Stimulated activated naive B cell treated with anti-CD40 and anti-IgM and Interleukin-4, amounts not matched to agents 10 μg/mL and 1 μg/mL and 100 μg/mL, for 72 hours (primary cell): ENCODE results near the gene PERP.

Source experiments
- ATAC-seq, 2 donors: fragments of 150-1000 bp; cut with Tn5 transposase; replicated peaks; 2 replicates each; pipeline ENCODE4 v1.10.0; 2021; ENCODE audit warnings: moderate library complexity in 1 of 2
- DNase-seq: peaks from one replicate; pipeline ENCODE4 v3.0.0; 2021
- H3K27ac Mint-ChIP-seq: one replicate; pipeline ENCODE4 v1.8.0; 2022; ENCODE audit warnings: mild to moderate bottlenecking, mixed read lengths
- H3K27me3 Mint-ChIP-seq, 2 donors: one replicate each; pipeline ENCODE4 v1.8.0; 2022; ENCODE audit warnings: mixed read lengths in 2 of 2
- H3K36me3 Mint-ChIP-seq, 2 donors: one replicate each; pipeline ENCODE4 v1.8.0; 2022; ENCODE audit warnings: mixed read lengths in 2 of 2, mild to moderate bottlenecking in 1 of 2
- H3K4me1 Mint-ChIP-seq, 2 donors: one replicate each; pipeline ENCODE4 v1.8.0; 2022; ENCODE audit warnings: mixed read lengths in 2 of 2, mild to moderate bottlenecking in 1 of 2
- H3K4me3 Mint-ChIP-seq, 2 donors: one replicate each; pipeline ENCODE4 v1.8.0; 2022; ENCODE audit warnings: mild to moderate bottlenecking in 2 of 2, mixed read lengths in 2 of 2, moderate library complexity in 1 of 2
- H3K9me3 Mint-ChIP-seq, 2 donors: one replicate each; pipeline ENCODE4 v1.8.0; 2022; ENCODE audit warnings: mixed read lengths in 2 of 2, mild to moderate bottlenecking in 1 of 2

PERP gene

DNA sequence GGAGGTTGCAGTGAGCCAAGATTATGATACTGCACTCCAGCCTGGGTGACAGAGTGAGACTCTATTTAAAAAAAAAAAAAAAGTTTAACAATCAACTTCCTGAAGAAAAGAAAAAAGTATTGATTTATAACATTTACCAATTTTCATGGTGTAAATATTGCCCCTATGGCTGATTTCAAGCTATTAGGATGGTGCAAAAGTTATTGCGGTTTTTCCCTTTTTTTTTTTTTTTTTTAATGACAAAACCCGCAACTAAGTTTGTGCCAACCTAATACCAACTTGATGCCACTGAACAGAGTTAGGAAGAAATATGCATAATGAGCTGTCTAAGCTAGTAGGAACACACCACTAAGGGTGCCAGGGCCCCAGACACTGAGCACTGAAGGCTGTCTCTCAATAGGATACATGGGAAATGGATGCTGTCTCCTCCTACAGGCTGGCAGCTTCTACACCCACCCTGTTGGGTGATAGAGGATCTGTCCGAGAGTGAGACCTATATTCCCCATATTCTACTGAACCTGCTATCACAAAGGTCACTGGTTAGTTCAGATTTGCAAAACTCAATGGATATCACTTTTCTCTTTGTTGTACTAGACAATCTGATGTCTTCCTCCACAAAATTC, 6.5 kb upstream of the PERP start:
- no peak for ATAC-seq
- H3K9me3 Mint-ChIP-seq: no peaks in the 10 kb centered on the region

DNA sequence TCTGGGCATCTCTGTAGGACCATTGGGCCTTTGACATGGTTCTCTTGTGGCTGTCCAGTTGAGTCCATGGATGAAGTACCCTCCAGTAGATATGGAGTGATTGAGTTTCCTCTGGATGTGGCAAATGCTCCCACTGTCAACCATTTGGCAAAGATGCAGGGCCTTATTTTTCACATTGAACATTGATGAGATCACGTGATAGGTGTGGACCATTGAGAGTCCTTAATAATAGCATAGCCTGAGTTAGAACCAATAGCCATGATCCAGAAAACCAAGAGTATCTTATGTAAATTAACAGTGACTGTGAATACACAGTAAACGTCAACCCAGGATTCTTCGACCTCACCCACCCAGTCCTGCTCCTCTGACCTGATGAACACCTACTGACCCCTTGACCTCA, 3.0 kb upstream of the PERP start:
- Mint-ChIP-seq H3K4me3 (no peak overlapping the region), H3K27ac (no peak overlapping the region), H3K4me1 (peaks cover 11 to 18% of the 10 kb centered on the region in 2 donors), H3K9me3 (no peaks in the 10 kb centered on the region), H3K27me3 (peaks cover 45 to 52% of the 10 kb centered on the region in 2 donors), H3K36me3 (peaks cover 0 to 3% of the 10 kb centered on the region in 2 donors)
- no peak for ATAC-seq
- no peak for DNase-seq

More for the DNA sequence above, 6.5 kb upstream of the PERP start:
- peaks cover 23 to 35% of the 10 kb centered on the region in 2 donors for H3K27me3 Mint-ChIP-seq
- H3K27ac Mint-ChIP-seq: no peak overlapping the region
- no peak overlapping the region for H3K4me3 Mint-ChIP-seq
- DNase-seq: no peak
- no peaks in the 10 kb centered on the region for H3K36me3 Mint-ChIP-seq
- peaks cover 9% of the 10 kb centered on the region in 2 donors for H3K4me1 Mint-ChIP-seq

DNA sequence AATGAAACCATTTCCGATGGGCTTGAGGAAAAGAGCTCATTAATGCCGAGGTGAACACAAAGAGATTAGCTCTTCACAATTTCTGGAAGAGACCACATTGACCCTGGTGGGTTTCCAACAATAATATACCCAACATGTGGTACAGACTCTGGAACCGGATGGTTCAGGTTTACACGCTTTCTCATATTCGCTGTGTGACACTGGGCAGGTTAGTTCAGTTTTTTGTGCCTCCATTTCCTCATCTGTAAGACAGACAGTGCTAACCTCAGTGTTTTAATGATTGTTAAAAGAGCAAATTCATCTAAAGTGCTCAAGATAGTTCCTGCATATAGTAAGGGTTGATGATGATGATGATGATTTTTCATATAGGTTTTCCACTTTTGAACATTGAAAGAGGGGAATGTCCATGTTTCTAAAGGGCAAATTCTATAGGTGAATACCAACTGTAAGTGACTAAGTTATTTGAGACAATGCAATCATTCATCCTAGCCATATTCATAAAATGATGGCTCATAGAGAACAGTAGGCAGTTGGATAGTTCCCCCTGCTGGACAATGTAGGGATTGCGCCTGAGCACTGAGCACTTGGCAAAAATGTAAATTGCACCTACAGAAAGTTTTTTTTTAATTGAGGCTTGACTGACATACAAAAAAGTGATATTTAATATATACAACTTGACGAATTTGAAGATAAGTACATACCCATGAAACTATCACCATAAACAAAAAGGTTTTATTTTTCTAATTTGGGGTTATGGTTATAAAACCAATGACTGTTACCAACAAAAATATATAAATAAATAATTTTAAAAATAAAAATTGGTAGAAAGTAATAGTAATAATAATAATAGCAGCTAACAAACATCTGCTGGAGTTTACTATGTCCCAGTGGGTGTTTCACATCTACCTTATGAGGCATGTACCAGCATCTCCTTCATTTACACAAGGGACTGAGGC, 2.1 kb upstream of the PERP start:
- H3K4me3 Mint-ChIP-seq: no peak overlapping the region
- peaks cover 11 to 16% of the 10 kb centered on the region in 2 donors for H3K4me1 Mint-ChIP-seq
- peak; percentile 52 for DNase-seq
- H3K27ac Mint-ChIP-seq: no peak overlapping the region
- ATAC-seq: peak; percentile 52 to 56
- H3K36me3 Mint-ChIP-seq: peaks cover 0 to 3% of the 10 kb centered on the region in 2 donors
- peaks cover 43 to 50% of the 10 kb centered on the region in 2 donors for H3K27me3 Mint-ChIP-seq
- no peaks in the 10 kb centered on the region for H3K9me3 Mint-ChIP-seq

DNA sequence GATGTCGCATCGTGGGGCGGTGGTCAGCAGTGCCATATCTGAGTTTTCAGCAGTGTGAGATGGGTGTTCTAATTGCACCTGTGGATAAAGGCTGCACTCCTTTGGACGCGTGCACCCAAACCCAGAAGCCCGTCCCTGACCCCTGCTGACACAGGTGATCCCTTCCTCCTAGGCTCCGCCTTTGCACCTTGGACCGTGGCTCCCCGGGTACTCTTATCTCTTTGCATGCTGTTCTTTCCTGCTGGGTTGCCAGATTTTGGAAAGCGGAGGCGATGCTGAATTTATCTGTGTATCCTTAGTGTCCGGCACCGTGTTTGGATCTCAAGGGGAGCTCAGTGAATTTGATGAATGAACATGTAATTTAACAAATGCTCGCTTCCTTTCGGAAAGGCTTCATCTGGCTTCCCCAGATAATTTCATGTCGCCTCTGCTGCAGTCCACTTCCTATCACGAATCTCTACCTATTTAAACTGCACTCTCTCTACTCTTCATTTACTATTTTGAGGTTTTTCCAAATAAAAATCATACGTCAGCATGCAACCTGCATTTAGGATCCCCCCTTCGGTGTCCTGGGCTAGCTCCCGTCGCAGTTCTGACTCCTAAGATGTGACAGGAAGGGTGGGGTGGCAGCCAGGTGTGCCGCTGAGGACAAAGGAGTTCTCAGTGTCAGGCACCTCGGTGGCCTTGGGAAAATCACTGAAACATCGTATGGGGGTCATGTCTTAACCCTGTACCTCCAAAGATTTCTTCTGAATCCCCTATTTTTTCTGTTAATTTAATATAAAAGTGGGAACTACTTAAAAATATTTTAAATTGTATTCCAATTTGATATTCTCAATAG, 753 bp upstream of the PERP start:
- peaks cover 42 to 57% of the 10 kb centered on the region in 2 donors for H3K27me3 Mint-ChIP-seq
- H3K27ac Mint-ChIP-seq: no peak overlapping the region
- peak overlapping the region; percentile 86 to 98 for H3K4me3 Mint-ChIP-seq
- ATAC-seq (peak; percentile 42 to 58), DNase-seq (no peak)
- no peaks in the 10 kb centered on the region for H3K9me3 Mint-ChIP-seq
- peaks cover 0 to 3% of the 10 kb centered on the region in 2 donors for H3K36me3 Mint-ChIP-seq
- peaks cover 11 to 16% of the 10 kb centered on the region in 2 donors for H3K4me1 Mint-ChIP-seq

DNA sequence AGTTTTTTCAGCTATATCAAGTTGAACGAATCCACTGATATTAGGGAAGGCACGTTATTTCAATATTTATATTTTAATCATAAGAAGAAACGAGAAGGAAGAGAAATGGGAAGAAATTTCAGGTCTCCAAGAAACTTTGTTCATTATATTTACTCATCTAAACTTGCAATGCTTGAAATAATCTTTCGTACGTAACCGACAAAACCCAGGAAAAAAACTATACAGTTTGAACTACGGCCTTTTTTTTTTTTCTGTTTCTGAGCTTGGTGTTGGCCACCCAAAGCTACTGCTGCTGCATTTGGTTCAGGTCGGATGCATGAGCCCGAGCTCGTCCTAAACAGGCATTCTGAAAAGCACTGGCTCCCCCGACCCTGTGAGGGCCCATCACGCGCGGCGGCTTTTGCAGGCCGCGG, 548 bp downstream of the PERP start:
- peaks cover 49 to 65% of the 10 kb centered on the region in 2 donors for H3K27me3 Mint-ChIP-seq
- peak overlapping the region; percentile 94 to 98 for H3K4me3 Mint-ChIP-seq
- H3K9me3 Mint-ChIP-seq: no peaks in the 10 kb centered on the region
- peak overlapping the region; percentile 95 for H3K27ac Mint-ChIP-seq
- no peak for ATAC-seq
- H3K4me1 Mint-ChIP-seq: peaks cover 11 to 16% of the 10 kb centered on the region in 2 donors
- no peak for DNase-seq
- H3K36me3 Mint-ChIP-seq: peaks cover 0 to 3% of the 10 kb centered on the region in 2 donors

DNA sequence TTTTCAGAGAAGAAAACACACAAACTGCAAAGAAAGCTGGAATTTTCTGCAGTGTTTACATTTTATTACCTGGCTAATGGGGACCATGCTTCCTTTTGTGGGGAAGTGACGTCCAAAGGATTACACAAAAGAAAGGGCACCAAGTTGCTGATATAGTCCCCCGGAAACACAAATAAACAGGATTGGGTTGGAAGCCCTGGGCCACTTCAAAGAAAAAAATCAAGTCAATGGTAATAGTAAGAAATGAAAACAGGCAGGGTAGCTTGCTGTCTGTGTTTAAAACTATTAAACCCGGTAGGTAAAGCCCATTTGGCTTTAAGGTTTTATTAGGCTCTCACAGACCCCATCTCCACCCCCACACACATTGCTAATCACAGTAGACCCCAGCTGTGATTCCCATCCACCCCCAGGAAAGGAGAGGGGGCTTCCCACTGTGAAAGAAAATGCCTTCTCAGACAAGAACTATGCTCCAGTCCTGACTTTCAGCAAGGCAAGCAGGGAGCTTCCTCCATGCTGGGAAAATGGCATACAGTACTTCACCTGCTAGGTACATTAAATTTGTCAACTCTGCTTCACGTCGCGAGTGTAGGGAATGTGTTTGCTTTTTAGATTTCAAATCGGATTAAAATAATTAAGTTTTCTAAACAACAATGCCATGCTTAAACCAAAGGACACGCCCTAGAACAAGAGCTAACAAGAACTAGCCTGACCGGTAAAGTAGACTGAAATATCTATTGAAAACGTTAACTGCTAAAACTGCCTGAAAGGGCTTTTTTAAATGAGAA, 1.1 kb downstream of the PERP start:
- peaks cover 11 to 16% of the 10 kb centered on the region in 2 donors for H3K4me1 Mint-ChIP-seq
- H3K27me3 Mint-ChIP-seq: peaks cover 53 to 64% of the 10 kb centered on the region in 2 donors
- DNase-seq (no peak), ATAC-seq (no peak)
- no peak overlapping the region for H3K4me3 Mint-ChIP-seq
- H3K27ac Mint-ChIP-seq: no peak overlapping the region
- H3K9me3 Mint-ChIP-seq: no peaks in the 10 kb centered on the region
- H3K36me3 Mint-ChIP-seq: peaks cover 0 to 3% of the 10 kb centered on the region in 2 donors

DNA sequence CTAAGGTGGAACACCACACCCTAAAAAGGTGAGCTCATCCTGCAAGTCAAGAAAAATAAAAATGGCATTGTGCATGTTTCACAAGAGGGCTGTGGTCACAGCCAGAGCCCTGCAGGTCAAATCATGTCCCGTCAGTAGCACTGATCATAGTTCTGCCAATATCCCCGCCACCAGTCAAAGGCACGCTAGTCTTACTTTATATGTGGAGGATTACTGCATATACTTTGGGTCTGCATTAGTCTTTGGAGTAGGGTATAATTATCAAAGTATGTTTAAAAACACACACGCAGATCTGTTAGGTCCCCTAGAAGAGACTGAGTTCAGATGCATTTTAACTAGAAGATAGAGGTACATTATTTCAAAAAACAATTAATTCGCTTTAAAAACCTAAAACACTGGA, 1.8 kb downstream of the PERP start:
- H3K4me3 Mint-ChIP-seq: no peak overlapping the region
- H3K4me1 Mint-ChIP-seq: peaks cover 11 to 16% of the 10 kb centered on the region in 2 donors
- no peak for ATAC-seq
- H3K36me3 Mint-ChIP-seq: peaks cover 0 to 3% of the 10 kb centered on the region in 2 donors
- peaks cover 48 to 57% of the 10 kb centered on the region in 2 donors for H3K27me3 Mint-ChIP-seq
- H3K27ac Mint-ChIP-seq: no peak overlapping the region
- no peaks in the 10 kb centered on the region for H3K9me3 Mint-ChIP-seq
- no peak for DNase-seq

DNA sequence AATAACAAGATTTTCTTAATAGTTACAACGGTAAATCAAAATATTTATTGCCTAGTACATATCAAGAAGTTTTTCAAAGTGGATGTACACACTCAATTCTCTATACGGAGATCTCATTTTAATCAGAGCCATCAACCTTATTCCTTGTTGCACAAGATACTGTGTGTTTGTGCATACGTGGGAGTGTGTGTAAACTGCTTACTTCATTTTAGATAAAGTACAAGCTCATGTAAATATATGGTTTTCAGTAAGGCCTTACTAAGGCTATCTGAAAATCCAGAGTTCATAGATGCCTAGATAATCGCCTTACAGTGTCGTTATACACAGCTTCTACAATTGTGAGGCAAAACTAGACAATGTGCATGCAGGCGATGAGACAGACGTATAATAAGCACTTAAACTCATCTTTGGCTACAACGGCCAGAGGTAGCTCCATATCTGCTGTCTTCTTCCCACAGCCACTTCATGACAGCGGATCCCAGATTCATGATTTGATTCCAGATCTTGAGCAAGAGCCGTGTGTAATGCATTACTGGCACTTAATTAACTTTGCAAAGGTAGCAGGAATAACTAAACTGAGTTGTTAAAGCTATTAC, 2.5 kb downstream of the PERP start:
- no peak overlapping the region for H3K4me3 Mint-ChIP-seq
- H3K9me3 Mint-ChIP-seq: no peaks in the 10 kb centered on the region
- no peak overlapping the region for H3K27ac Mint-ChIP-seq
- ATAC-seq: no peak
- H3K4me1 Mint-ChIP-seq: peaks cover 11 to 16% of the 10 kb centered on the region in 2 donors
- peaks cover 0 to 3% of the 10 kb centered on the region in 2 donors for H3K36me3 Mint-ChIP-seq
- no peak for DNase-seq
- peaks cover 48 to 52% of the 10 kb centered on the region in 2 donors for H3K27me3 Mint-ChIP-seq

DNA sequence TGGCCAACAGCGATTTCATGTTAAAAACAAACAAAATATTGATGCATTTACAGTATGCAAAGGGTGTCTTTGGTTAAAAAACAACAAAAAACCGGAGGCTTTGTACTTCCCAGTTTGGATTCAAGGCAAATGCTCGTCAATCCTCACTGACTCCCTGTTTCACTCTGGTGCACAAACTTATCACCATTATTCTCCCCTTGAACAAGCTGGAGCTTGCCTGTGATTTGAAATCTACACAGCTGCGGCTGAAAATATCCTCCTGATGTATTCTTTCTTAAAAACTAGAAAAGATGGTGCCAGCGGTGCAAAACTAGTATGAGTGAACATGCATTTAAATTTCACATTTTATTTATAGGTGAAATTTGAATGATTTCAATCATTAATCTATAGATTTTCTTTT, 3.3 kb downstream of the PERP start:
- peaks cover 48% of the 10 kb centered on the region in 2 donors for H3K27me3 Mint-ChIP-seq

DNA sequence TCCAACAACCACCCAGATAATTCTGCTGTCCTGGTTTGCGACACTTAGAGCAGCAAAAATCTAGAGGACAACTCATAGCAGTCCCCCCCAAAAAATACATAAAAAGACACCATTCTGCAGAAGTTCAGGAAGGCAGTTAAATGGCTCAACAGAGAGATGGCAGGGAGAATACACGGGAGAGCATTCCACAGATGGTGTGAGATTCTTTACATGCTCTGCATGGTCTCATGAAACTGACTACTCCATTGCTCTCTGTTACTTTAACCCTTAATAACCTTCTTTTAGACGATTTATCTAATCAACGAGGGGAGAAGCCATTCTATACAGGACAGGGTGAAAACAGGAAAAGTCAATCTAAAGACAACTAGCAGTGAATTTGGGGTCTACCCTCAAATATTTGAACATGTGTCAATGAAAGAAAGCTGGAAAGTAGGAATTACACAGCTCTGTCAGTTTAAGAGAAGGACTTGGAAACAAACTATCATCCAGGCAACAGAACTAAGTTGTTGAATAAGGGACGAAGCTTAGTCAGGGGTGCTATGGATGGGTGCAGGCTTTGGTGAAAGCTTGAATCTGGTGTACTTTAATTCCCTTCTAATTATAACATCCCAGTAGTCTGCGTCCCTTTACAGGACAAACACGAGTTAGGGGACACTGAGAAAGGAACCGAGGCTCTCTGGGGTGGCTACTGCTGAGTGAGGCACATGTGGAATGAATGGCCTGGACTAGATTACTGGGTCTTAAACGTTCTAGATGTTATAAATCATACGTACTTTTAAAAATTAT, 5.1 kb downstream of the PERP start:
- Mint-ChIP-seq H3K27ac (no peak overlapping the region), H3K9me3 (peaks cover 4 to 6% of the 10 kb centered on the region in 2 donors), H3K4me3 (no peak overlapping the region), H3K27me3 (peaks cover 48 to 52% of the 10 kb centered on the region in 2 donors), H3K36me3 (peaks cover 0 to 5% of the 10 kb centered on the region in 2 donors), H3K4me1 (peaks cover 2 to 4% of the 10 kb centered on the region in 2 donors)
- no peak for DNase-seq
- ATAC-seq: no peak

More for the DNA sequence above, 3.3 kb downstream of the PERP start:
- Mint-ChIP-seq H3K36me3 (peaks cover 0 to 3% of the 10 kb centered on the region in 2 donors), H3K4me3 (no peak overlapping the region), H3K4me1 (peaks cover 8 to 16% of the 10 kb centered on the region in 2 donors), H3K9me3 (no peaks in the 10 kb centered on the region), H3K27ac (no peak overlapping the region)
- no peak for DNase-seq
- ATAC-seq: no peak

DNA sequence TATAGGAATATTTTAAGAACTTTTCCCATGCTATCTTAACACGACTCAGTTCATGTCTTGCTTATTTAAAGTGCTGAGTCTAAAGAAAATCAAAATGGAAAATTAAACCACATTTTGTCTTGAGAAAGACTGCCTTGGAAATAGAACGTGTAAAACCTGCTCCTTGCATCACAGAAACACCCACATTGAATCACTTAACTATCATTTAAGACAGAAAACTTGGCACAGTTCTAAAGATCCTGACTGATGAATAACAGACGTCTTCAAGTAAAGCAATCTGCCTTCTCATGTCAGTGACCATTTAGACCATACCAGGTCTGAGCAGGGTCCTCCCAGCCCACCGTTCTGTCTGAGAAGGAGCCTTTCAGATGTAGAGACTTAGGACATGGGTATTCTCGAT, 7.4 kb downstream of the PERP start:
- H3K27ac Mint-ChIP-seq: no peak overlapping the region
- H3K4me3 Mint-ChIP-seq: no peak overlapping the region
- ATAC-seq: no peak
- peaks cover 0 to 2% of the 10 kb centered on the region in 2 donors for H3K36me3 Mint-ChIP-seq
- H3K4me1 Mint-ChIP-seq: no peaks in the 10 kb centered on the region
- peaks cover 4 to 6% of the 10 kb centered on the region in 2 donors for H3K9me3 Mint-ChIP-seq
- no peak for DNase-seq
- peaks cover 33 to 44% of the 10 kb centered on the region in 2 donors for H3K27me3 Mint-ChIP-seq

DNA sequence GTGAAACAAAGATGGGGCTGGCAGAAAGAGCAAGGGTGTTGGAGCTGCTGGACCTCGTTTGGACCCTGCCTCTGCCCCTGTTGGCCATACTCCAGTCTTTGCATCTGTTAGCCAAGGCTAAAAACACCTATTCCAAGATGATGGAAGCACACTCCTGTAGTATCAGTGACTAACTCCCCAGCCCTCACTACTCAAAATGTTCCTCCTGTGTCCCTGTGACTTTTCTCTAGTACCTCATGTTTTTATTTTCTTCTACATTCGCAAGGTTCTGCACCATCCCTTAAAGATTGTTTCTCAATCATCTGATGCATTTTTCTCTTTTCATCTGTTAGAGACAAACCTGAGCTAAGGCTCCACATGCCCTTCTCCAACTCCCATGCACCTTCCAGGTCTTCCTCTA, 8.9 kb downstream of the PERP start:
- ATAC-seq: no peak
- Mint-ChIP-seq H3K4me1 (no peaks in the 10 kb centered on the region), H3K4me3 (no peak overlapping the region), H3K9me3 (peaks cover 4 to 6% of the 10 kb centered on the region in 2 donors), H3K36me3 (peaks cover 0 to 2% of the 10 kb centered on the region in 2 donors), H3K27me3 (peaks cover 30 to 35% of the 10 kb centered on the region in 2 donors), H3K27ac (no peak overlapping the region)
- DNase-seq: no peak
